Stimulated activated CD8-positive, alpha-beta memory T cell treated with anti-CD3 and anti-CD28 coated beads, Interleukin-2, amount 100 ng/mL, for 1 hour (primary cell): Measurements from ENCODE around the gene RPL27A.

Source experiments
- DNase-seq, 2 donors: peaks; one replicate each; pipeline ENCODE4 v3.0.0-alpha.2; 2020; ENCODE audit warnings: low read depth in 2 of 2

The RPL27A gene

GRCh38 chr11:8674859-8675258 is 7.7 kb upstream of the RPL27A start:
- no peak for DNase-seq

- no peak for DNase-seq
These were observed 6.1 kb upstream of the RPL27A start for GRCh38 chr11:8676458-8676857.

- no peak for DNase-seq
These were observed 3.6 kb upstream of the RPL27A start for GRCh38 chr11:8679006-8679405.

- no peak for DNase-seq
These were observed 722 bp upstream of the RPL27A start for GRCh38 chr11:8681837-8682302.

- no peak for DNase-seq
These were observed 669 bp downstream of the RPL27A start for GRCh38 chr11:8683115-8683807.

GRCh38 chr11:8684600-8685290 is 2.2 kb downstream of the RPL27A start:
- DNase-seq, result no peak

GRCh38 chr11:8685306-8685705 is 2.7 kb downstream of the RPL27A start:
- no peak for DNase-seq

GRCh38 chr11:8685820-8686219 is 3.2 kb downstream of the RPL27A start:
- DNase-seq, result no peak

- no peak for DNase-seq
These were observed 3.7 kb downstream of the RPL27A start for GRCh38 chr11:8686325-8686724.

GRCh38 chr11:8688414-8689362 is 6.1 kb downstream of the RPL27A start:
- peak; percentile 69 to 70 for DNase-seq

- no peak for DNase-seq
These were observed 7.2 kb downstream of the RPL27A start for GRCh38 chr11:8689726-8690255.

- DNase-seq, result no peak
These were observed 8.1 kb downstream of the RPL27A start for GRCh38 chr11:8690374-8691342.

GRCh38 chr11:8691601-8692000 is 9.0 kb downstream of the RPL27A start:
- DNase-seq, result no peak

- DNase-seq, result no peak
These were observed 9.8 kb downstream of the RPL27A start for GRCh38 chr11:8692417-8692816.

- DNase-seq, result no peak
These were observed 10.5 kb downstream of the RPL27A start for GRCh38 chr11:8693010-8693551.

- DNase-seq, result no peak
These were observed 11.0 kb downstream of the RPL27A start for GRCh38 chr11:8693555-8693954.

- no peak for DNase-seq
These were observed 11.5 kb downstream of the RPL27A start for GRCh38 chr11:8694137-8694536.

- DNase-seq, result no peak
These were observed 14.5 kb downstream of the RPL27A start for GRCh38 chr11:8697054-8697453.

GRCh38 chr11:8698379-8698851 is 15.8 kb downstream of the RPL27A start:
- DNase-seq, result no peak

GRCh38 chr11:8698917-8699441 is 16.4 kb downstream of the RPL27A start:
- DNase-seq, result no peak
